A673 (cell line): ENCODE data around the gene TBC1D32. TPM values are rescaled to one million over a fixed set of nuclear protein-coding genes. Genes with fewer than 3 reads are reported as not detected.

ENCODE experiments used
- BruUV-seq: library from RNA; stranded (reverse); fragments of 400-500 nt; replicated peaks from 2 replicates; lab custom pipeline; 2021; lab: Mats Ljungman, UMichigan
- CTCF ChIA-PET: fragments of 300-600 bp; sonication (Branson Sonifier 250); formaldehyde crosslinking; loops from one replicate; lab custom pipeline; 2022; ENCODE audit warnings: antibody characterized with exemption; lab: Charles Lee
- POLR2A ChIA-PET: fragments of 300-600 bp; sonication (Branson Sonifier 250); formaldehyde crosslinking; loops from one replicate; lab custom pipeline; 2022; ENCODE audit warnings: antibody characterized with exemption; ENCODE audit not compliant: low non-redundant PET; lab: Charles Lee
- DNase-seq: peaks from one replicate; pipeline ENCODE4 v3.0.0-alpha.2; 2015; ENCODE audit warnings: low spot score
- H3K27ac ChIP-seq: fragments of 200-600 bp; sonication (generic); 2 replicates; pipeline ENCODE4 v1.5.1; 2016; ENCODE audit warnings: mixed run types, low read depth, mild to moderate bottlenecking, mixed read lengths, antibody characterized with exemption, low read length; ENCODE audit not compliant: poor library complexity, severe bottlenecking
- H3K27me3 ChIP-seq: fragments of 200-600 bp; sonication (generic); replicated peaks from 2 replicates; pipeline ENCODE4 v1.6.1; 2017; ENCODE audit warnings: mixed run types, low read depth, mild to moderate bottlenecking, mixed read lengths, antibody characterized with exemption, low read length; ENCODE audit not compliant: insufficient read depth, poor library complexity
- H3K36me3 ChIP-seq: fragments of 200-600 bp; sonication (generic); 2 replicates; pipeline ENCODE4 v1.6.1; 2016; ENCODE audit warnings: mixed run types, mild to moderate bottlenecking, mixed read lengths, antibody characterized with exemption, low read length; ENCODE audit not compliant: insufficient read depth, poor library complexity, severe bottlenecking
- H3K4me1 ChIP-seq: fragments of 200-600 bp; sonication (generic); 2 replicates; pipeline ENCODE4 v1.6.1; 2017; ENCODE audit warnings: mixed run types, mild to moderate bottlenecking, mixed read lengths, antibody characterized with exemption, low read length; ENCODE audit not compliant: insufficient read depth, poor library complexity, severe bottlenecking
- H3K4me3 ChIP-seq: fragments of 200-600 bp; sonication (generic); 2 replicates; pipeline ENCODE4 v1.5.1; 2016; ENCODE audit warnings: low read depth, mixed run types, mild to moderate bottlenecking, mixed read lengths, low read length; ENCODE audit not compliant: poor library complexity, severe bottlenecking
- H3K9me3 ChIP-seq: fragments of 200-600 bp; sonication (generic); 2 replicates; pipeline ENCODE4 v1.6.1; 2016; ENCODE audit warnings: mixed run types, low read depth, mild to moderate bottlenecking, mixed read lengths, antibody characterized with exemption, low read length; ENCODE audit not compliant: poor library complexity, severe bottlenecking
- CTCF ChIP-seq: fragments of 300-800, 200-600 bp; sonication (generic); conservative IDR thresholded peaks from 2 replicates; pipeline ENCODE4 v1.5.1; 2017; ENCODE audit warnings: low read depth, mild to moderate bottlenecking, antibody characterized with exemption, low read length, moderate library complexity, mixed read lengths
- EZH2 ChIP-seq: fragments of 200-600 bp; sonication (generic); IDR thresholded peaks from 2 replicates; pipeline ENCODE4 v1.6.1; 2017; ENCODE audit warnings: borderline replicate concordance, low read depth, mild to moderate bottlenecking, mixed read lengths, antibody characterized with exemption, low read length; ENCODE audit not compliant: poor library complexity, severe bottlenecking
- intact Hi-C: fragments of 100-400 bp; cut with micrococcal nuclease; formaldehyde crosslinking; loops from one replicate; pipeline ENCODE4 v1.10.0; 2022; ENCODE audit not compliant: unreplicated experiment
- total RNA-seq: library from RNA; stranded (reverse); gene quantifications from 2 replicates; pipeline ENCODE4 v1.2.3, GENCODE V29; 2021

Gene TBC1D32
- total RNA-seq, 1 experiment from 2014 or later = 10.4 TPM

DNA sequence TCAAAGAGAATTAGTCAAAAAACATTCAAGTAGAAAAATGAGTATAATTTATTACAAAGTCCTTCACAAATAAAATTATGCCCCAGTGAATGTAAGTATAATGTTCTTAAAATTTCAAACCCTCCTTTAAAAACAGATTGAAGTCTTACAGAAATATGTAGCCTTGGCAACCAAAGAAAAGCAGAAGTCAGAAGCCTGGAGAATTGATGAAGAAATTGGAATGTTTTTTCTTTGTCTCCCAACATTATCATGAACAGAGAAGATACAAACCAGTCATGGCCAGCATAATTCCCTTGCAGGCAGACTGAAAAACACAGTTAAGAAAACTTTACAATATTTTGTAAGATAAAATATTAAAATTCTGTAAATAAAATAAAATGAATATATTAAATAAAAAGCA is 221.9 kb downstream of the TBC1D32 start:
- no TSS peak for BruUV-seq
- H3K36me3 ChIP-seq = no peaks in the 10 kb centered on the region

GRCh38 chr6:121110733-121111132 is 223.5 kb downstream of the TBC1D32 start:
- H3K36me3 ChIP-seq = no peaks in the 10 kb centered on the region
- no peaks in the 10 kb centered on the region for H3K27me3 ChIP-seq
- no peaks in the 10 kb centered on the region for H3K9me3 ChIP-seq
- no TSS peak for BruUV-seq
- no peak overlapping the region for H3K27ac ChIP-seq
- ChIA-PET POLR2A (no interaction called here), CTCF (no interaction called here)
- TF ChIP-seq CTCF = no peak
- TF ChIP-seq EZH2 = no peak
- DNase-seq = no peak
- H3K4me3 ChIP-seq = no peak overlapping the region
- intact Hi-C loops = no loop called here
- no peaks in the 10 kb centered on the region for H3K4me1 ChIP-seq

More for the DNA sequence above, 221.9 kb downstream of the TBC1D32 start:
- CTCF ChIA-PET = no interaction called here
- H3K4me1 ChIP-seq = no peaks in the 10 kb centered on the region
- H3K4me3 ChIP-seq = no peak overlapping the region
- no peak overlapping the region for H3K27ac ChIP-seq
- no peaks in the 10 kb centered on the region for H3K9me3 ChIP-seq
- POLR2A ChIA-PET = no interaction called here
- no peak for TF ChIP-seq EZH2
- no peak for TF ChIP-seq CTCF
- no peak for DNase-seq
- H3K27me3 ChIP-seq = no peaks in the 10 kb centered on the region
- intact Hi-C loops = no loop called here

- ChIA-PET CTCF (no interaction called here), POLR2A (no interaction called here)
- no peaks in the 10 kb centered on the region for H3K4me1 ChIP-seq
- TF ChIP-seq EZH2 (no peak), CTCF (no peak)
- H3K27me3 ChIP-seq = no peaks in the 10 kb centered on the region
- intact Hi-C loops = no loop called here
- no peaks in the 10 kb centered on the region for H3K9me3 ChIP-seq
- H3K4me3 ChIP-seq = no peak overlapping the region
- no peak for DNase-seq
- no peak overlapping the region for H3K27ac ChIP-seq
- H3K36me3 ChIP-seq = no peaks in the 10 kb centered on the region
- BruUV-seq = no TSS peak
Observed at GRCh38 chr6:121106962-121107361, 227.3 kb downstream of the TBC1D32 start.
